GM12873 (cell line): ENCODE data around the gene TRPM2.

Experiments
- CTCF ChIP-seq: IDR thresholded peaks from 2 replicates; pipeline ENCODE4 v1.5.1; 2012; ENCODE audit warnings: low read depth, mild to moderate bottlenecking, moderate library complexity, low read length, control low read depth; ENCODE audit not compliant: insufficient read depth; ENCODE audit errors: missing control alignments

TRPM2 gene

DNA sequence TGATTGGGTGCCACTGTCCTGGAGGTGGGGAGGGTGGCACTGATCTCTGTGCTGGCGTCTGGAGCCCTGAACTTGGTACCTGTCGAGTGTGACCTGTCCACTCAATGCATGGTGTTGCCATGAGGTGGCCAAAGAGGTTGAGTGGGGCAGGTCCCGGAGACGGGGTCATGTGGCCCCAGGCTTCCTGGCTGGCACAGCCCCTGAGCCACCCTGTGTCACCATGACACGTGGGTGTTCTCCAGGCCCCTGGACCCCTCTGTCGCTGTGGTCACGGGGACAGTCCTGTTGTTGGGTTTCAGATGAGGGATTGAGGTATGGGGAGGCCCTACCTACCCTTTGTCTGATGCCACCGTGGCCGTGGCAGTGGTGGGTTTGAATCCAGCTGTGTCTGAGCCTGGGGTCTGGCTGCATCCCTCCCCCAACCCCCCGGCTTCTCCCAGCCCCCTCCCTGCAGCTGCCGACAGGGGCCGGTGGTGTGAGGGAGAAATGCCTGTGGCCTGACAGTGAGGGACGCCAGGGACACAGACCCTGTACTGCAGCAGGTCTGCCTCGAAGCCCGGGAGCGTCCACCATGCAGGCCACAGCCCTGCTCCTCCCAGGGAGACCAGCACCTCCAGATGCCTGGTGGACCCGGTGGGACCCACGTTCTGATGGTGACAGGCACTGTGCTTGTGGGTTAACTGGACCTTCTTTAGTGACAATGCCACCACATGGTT lies 12.0 kb downstream of the TRPM2 start:
- no peak for TF ChIP-seq CTCF

GRCh38 chr21:44365967-44366585 lies 12.7 kb downstream of the TRPM2 start:
- TF ChIP-seq CTCF, result no peak

GRCh38 chr21:44366586-44367211 lies 13.3 kb downstream of the TRPM2 start:
- no peak for TF ChIP-seq CTCF

DNA sequence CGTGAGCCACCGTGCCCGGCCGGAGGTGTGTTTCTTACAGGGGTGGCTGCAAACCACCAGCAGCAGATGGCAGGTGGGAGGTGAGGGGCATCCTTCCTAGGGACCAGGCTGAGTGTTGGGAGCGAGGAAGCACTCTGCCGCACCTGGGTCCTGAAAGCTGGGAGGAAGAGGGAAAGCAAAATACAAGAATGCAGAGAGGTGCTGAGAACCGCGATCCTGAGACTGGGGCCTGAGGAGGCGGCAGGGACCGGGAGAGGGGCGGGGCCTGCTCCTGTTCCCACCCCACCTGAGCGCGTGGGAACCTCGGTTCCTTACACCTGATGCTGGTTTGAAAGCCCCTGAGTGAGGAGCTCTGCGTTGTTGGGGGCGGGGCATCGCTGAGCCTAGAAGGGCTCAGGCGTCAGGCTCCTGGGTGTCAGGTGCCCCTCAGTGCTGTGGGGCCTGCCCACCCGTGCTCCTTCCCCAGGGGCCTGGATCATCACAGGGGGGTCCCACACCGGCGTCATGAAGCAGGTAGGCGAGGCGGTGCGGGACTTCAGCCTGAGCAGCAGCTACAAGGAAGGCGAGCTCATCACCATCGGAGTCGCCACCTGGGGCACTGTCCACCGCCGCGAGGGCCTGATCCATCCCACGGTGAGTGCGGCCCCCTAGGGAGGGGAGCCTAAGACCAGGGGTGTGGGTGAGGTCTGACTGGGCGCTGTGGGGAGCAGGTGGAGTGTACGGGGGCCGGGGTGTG lies 15.5 kb downstream of the TRPM2 start:
- no peak for TF ChIP-seq CTCF

- no peak for TF ChIP-seq CTCF
Observed at GRCh38 chr21:44370027-44370735, 16.8 kb downstream of the TRPM2 start.

DNA sequence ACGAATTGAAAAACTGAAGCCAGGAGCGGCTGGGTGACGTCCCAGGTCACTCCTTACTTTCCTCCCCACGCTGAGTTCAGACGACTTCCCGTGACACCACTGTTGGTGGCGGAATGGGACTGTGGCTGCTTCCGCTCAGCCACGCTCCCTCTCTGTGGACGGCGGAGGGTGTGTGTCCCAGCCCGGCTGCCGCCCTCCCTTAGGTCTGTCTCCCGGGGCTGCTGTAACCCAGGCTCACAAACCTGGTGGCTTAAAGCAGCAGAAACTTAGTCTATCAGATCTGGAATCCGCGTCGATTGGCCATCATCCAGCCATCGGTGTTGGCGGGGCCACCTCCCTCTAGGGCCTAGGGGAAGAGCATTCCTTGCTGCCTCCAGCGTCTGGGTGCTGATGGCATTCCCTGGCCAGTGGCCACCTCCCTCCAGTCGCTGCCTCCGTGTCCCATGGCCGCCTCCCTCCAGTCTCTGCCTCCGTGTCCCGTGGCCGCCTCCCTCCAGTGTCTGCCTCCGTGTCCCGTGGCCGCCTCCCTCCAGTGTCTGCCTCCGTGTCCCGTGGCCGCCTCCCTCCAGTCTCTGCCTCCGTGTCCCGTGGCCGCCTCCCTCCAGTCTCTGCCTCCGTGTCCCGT lies 17.5 kb downstream of the TRPM2 start:
- TF ChIP-seq CTCF, result no peak
